Placental pericyte (primary cell): ENCODE measurements around the gene TH. TPM values are rescaled to one million over a fixed set of nuclear protein-coding genes. Genes with fewer than 3 reads are reported as not detected.

Experiments used
- small RNA-seq: library from RNA; depleted of rRNA; stranded (forward); fragments of <200 nt; gene quantifications from one replicate; pipeline ENCODE3, GENCODE V24; 2012; ENCODE audit warnings: low replicate concordance
- total RNA-seq: library from RNA; depleted of rRNA; stranded (reverse); fragments of >200 nt; gene quantifications from 2 replicates; pipeline ENCODE4 v1.2.3, GENCODE V29; 2012

TH gene
- not detected in 2 replicates for total RNA-seq

GRCh38 chr11:2171591-2172003 is at the start of gene TH:
Gene TH (minus strand): TSS chr11:2171815. CDS start chr11:2171786, 29 bp downstream.

GRCh38 chr11:2160736-2161259 is 10.8 kb downstream of the TH start, which contains the start of gene INS:
Gene INS (minus strand): TSS chr11:2161209. CDS start chr11:2160971, 238 bp downstream.

GRCh38 chr11:2139123-2139521 is 32.5 kb downstream of the TH start, which contains the start of gene IGF2:
Gene IGF2 (minus strand): TSS chr11:2139389. CDS start chr11:2135523, 3,866 bp downstream.

Small RNA genes within 50 kb of the gene (small RNA-seq; reads per million reads assigned to genes)
- not detected for gene MIR4686
- 0.91 reads per million, percentile 41 among the genes with 10 or more reads in this experiment for gene MIR483

Other genes with a start within 250 kb of the TH start
- 82.0 and 99.1 TPM in 2 replicates for gene MRPL23, start 224.5 kb downstream of the TH start, total RNA-seq
- gene H19, start 174.0 kb downstream of the TH start, total RNA-seq = 5.2 and 10.7 TPM in 2 replicates
- gene IGF2, start 32.4 kb downstream of the TH start, total RNA-seq = 3.9 and 60.7 TPM in 2 replicates
- gene INS, start 10.6 kb downstream of the TH start, total RNA-seq = not detected in 2 replicates
- gene ASCL2, start 98.8 kb upstream of the TH start, total RNA-seq = 0.22 TPM in 1 of 2 replicates, not detected in the other
- not detected in 2 replicates for gene C11orf21, start 130.1 kb upstream of the TH start, total RNA-seq
- not detected in 2 replicates for gene TSPAN32, start 130.2 kb upstream of the TH start, total RNA-seq
- 245 and 302 TPM in 2 replicates for gene CD81, start 205.5 kb upstream of the TH start, total RNA-seq
- gene TSSC4, start 228.9 kb upstream of the TH start, total RNA-seq = 57.8 and 73.4 TPM in 2 replicates